ENCODE measurements around the gene EFCAB5.
A peak's percentile ranks its signal among the peaks of the same experiment; 100 is the strongest.

DNA sequence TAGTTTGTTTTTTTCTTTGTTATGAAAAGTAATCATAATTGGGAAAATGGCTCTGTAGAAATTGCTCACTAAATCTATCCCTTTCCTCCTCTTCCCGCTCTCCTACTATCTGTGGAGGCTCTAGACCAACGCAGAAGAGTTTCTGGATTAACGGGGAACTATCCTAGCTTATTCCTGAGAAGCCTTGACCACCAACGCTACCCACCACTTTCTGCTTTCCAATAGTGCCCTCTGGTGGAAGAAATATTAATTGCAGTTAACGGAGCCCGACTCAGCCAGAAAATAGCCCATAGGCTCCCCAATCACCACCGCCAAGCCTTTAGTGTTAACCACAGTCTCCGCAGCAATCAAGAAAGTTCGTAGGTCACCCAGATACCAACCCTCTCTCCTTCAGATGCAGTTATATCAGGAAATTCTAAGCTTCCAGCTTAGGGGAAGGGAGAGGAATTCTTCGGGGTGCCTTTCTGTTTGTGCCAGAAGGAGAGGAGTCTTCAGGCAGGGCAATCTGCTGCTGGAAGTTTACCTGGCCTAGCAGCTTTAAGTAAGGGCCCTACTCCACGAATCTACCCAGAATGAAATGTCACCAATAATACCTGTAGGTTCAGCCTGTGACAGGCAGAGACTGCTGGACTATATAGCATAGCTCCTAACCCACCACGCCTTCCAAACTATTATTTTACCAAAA, 152.2 kb downstream of the EFCAB5 start:
- TF ChIP-seq, protein P1, sequence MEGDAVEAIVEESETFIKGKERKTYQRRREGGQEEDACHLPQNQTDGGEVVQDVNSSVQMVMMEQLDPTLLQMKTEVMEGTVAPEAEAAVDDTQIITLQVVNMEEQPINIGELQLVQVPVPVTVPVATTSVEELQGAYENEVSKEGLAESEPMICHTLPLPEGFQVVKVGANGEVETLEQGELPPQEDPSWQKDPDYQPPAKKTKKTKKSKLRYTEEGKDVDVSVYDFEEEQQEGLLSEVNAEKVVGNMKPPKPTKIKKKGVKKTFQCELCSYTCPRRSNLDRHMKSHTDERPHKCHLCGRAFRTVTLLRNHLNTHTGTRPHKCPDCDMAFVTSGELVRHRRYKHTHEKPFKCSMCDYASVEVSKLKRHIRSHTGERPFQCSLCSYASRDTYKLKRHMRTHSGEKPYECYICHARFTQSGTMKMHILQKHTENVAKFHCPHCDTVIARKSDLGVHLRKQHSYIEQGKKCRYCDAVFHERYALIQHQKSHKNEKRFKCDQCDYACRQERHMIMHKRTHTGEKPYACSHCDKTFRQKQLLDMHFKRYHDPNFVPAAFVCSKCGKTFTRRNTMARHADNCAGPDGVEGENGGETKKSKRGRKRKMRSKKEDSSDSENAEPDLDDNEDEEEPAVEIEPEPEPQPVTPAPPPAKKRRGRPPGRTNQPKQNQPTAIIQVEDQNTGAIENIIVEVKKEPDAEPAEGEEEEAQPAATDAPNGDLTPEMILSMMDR (IDR thresholded peaks at IDR 0.05; ENCODE audit: borderline replicate concordance, extremely low read depth, low read length, poor library complexity, severe bottlenecking): peak; percentile 93
- TF ChIP-seq EZH2 (IDR thresholded peaks at IDR 0.05; ENCODE audit: borderline replicate concordance, low read depth, low read length, severe bottlenecking): peak; percentile 47

Data from DND-41 (cell line).